CD4-positive, alpha-beta T cell treated with Interleukin-1 beta for 1 hour (primary cell): ENCODE data around the gene CAMK4.

Experiments
- DNase-seq, 2 donors: peaks; one replicate each; pipeline ENCODE4 v3.0.0-alpha.2; 2020 to 2022

The CAMK4 gene

GRCh38 chr5:111447099-111447498 lies 222.9 kb downstream of the CAMK4 start:
- no peak for DNase-seq

GRCh38 chr5:111447822-111448221 lies 223.6 kb downstream of the CAMK4 start:
- no peak for DNase-seq

DNA sequence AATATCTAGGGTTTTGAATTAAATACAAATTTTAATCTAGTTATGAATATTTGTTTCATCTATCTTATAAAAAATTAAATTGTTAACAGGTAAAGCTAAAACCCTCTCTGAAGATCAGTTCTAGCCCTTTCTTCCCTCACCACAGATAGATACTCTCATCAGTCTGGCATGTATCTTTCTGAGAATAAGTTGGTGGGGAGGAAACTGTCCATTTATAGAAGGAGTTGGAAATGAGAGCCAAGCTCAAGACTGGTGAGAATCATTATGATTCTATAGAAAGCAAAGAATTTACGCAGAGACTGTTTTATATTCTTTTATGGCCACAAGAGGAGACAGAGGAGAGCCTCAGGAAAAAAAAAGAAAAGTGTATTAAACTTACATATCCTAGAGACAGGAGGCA lies 229.1 kb downstream of the CAMK4 start:
- DNase-seq: no peak

DNA sequence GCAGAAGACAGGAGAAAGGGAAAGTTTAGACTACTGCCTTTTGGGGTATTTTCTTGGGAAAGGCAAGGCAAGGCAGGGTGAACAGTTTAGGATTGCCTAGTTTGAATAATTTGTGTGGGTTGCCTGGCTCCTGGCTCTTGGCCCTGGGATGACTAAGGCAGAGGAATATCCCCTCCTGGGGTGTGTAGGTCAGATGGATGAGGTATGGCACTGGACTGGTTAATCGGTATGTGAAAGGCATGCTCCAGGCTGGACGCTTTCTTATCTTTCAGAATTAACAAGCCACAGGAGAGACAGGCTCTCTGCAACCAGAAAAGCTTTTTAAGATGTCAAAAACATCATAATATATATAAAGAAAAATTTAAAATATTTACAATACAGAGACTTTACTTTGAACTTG lies 229.6 kb downstream of the CAMK4 start:
- DNase-seq: no peak

GRCh38 chr5:111454198-111454622 lies 230.0 kb downstream of the CAMK4 start:
- no peak for DNase-seq

DNA sequence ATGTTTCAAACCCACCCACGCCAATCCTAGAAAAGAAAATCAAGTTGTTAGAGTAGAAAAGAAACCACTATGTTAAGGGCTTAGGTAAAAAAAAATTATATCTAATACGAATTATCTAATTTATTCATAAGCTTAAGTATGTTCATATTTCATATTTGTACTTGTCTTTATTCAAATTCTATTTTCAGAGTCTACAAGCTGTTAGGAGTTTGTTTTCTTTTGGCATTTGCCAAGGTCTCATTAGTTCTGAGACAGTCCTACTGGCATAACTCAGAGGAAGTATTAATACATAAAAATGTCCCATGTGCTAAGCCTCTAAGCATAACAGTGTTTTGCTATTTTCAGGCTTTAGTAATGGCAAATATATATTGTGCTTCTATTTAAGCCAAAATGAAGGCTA lies 230.6 kb downstream of the CAMK4 start:
- DNase-seq: no peak

- no peak for DNase-seq
Measured at GRCh38 chr5:111461255-111461671, 237.1 kb downstream of the CAMK4 start.

DNA sequence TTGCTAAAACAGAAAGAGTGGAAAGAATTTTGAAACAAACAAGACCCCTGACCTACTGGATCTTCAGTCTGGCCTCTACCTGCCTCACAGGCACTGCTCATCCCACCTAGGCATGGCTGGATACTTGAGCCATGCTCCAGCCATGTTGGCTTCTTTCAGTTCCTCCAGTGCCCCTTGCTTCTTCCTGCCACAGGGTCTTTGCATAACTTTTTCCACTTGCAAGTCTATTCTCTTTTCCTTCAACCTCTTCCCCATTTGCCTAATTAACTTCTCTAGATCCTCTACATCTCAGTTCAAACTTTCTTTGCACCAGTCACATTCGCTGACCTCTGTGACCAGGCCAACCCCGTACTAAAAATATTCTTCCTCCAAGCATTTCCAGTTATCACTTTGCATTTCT lies 237.8 kb downstream of the CAMK4 start:
- no peak for DNase-seq

GRCh38 chr5:111463311-111463710 lies 239.1 kb downstream of the CAMK4 start:
- DNase-seq: no peak

DNA sequence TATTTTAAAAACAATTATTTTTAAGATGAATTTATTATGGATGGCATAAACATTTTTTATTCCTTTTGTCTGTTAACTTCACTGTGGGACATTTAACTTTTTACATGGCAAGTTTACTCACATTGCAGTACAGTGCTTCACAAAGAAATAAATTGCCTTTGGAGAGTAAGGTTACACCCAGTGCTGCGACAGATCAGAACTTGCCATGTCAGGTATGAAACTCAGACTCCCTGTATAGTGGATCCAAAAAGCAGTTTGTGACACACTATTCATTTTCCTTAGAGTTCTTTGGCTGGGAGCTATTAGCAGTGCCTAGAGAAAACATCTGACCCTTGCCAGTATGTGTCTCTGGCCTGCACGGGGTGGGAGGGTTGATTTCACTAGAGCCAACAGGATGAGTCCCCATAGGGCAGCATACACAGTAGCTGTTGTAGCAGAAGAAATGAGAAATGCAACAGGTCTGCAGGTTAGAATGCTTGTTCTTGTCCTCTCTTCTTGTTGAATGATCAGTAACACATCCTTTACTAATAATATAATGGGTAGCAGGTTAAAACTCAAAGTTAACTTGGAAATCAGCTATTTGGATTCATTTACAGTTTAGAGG lies 245.2 kb downstream of the CAMK4 start:
- DNase-seq: no peak

- DNase-seq: no peak
Measured at GRCh38 chr5:111469903-111470302, 245.7 kb downstream of the CAMK4 start.

DNA sequence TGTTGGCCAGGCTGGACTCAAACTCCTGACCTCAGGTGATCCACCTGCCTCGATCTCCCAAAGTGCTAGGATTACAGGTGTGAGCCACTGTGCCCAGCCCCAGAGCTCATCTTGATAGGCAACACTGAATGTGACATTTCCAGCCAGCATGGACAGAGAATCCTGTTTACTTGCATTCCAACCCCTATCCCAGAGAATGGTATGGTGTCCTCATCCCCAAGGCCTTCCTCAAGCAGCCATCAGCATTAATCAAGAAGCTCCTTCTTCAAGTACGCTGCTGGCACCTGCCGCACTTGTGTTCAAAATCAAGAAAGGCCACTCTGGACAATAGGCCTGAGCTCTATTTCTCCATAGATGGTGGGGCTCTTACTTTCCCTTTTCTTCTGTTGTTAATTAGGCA lies 247.9 kb downstream of the CAMK4 start:
- DNase-seq: no peak

DNA sequence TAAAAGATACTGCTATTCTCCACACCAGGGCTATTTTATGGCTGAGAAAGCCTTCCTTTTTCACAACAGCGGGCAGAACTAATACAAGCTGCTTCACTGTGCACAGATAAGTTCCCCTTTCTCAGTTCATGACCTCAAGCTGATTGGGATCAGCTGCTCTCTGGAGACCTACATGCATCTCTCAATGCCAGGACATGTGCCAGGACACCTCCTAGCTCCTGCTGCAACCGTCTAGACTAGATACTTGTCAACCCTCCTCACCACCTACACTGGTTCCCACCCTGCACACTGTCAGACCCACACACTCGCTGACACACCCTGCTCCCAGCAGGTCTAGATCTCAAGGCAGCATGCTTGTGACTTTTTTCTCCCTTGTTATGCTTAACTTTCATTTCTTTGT lies 248.4 kb downstream of the CAMK4 start:
- DNase-seq: no peak

GRCh38 chr5:111478266-111478665 lies 254.1 kb downstream of the CAMK4 start:
- DNase-seq: no peak

DNA sequence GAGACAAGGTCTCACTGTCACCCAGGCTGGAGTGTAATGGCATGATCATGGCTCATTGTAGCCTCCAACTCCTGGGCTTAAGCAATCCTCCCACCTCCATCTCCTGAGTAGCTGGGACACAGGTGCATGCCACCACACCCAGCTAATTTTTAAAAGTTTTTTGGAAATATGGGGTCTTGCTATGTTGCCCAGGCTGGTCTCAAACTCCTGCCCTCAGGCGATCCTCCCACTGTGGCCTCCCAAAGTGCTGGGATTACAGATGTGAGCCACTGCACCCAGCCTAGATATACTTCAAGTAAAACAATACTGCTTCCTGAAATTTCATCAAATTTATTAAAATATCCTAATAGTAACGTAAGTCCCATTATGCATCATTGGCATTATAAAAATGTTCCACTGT lies 254.7 kb downstream of the CAMK4 start:
- no peak for DNase-seq

DNA sequence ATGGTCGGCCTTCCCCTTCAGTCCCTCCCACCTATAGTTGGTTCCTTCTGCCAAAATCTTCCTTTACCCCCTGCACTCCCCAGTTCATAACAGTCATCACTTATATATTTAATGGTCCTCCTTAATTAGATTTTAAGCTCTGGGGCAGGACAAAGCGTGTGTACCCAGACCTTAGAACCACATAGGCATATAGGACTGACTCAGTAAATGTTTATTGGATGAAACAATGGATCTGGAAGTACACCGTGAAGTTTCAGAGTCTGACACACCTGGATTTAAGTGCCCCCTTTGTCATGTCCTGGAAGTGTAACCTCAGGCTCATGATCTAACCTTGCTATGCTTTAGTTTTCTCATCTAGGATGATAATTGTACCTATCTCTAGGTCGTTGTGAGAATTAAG lies 256.2 kb downstream of the CAMK4 start:
- DNase-seq: no peak

GRCh38 chr5:111486055-111486454 lies 261.9 kb downstream of the CAMK4 start:
- no peak for DNase-seq

- no peak for DNase-seq
Measured at GRCh38 chr5:111486926-111487325, 262.7 kb downstream of the CAMK4 start.

DNA sequence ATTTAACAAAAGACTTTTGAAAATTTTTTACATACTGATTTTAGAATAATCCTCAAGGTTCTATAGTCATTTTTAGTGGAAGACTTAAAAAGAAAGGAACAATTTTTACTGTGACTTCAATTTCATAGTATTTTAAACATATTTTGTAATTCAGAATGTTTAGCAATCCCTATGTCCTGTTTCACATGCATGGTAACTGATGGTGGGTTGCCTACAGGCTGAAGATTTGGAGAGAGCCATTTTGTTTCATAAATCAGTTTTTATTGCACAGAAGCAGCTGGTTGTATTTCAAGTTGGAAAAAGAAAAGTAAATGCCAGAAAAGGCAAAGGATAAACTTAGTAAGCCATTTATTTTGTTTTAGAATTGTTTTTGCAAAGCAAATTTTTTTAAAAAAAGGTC lies 264.2 kb downstream of the CAMK4 start:
- no peak for DNase-seq

DNA sequence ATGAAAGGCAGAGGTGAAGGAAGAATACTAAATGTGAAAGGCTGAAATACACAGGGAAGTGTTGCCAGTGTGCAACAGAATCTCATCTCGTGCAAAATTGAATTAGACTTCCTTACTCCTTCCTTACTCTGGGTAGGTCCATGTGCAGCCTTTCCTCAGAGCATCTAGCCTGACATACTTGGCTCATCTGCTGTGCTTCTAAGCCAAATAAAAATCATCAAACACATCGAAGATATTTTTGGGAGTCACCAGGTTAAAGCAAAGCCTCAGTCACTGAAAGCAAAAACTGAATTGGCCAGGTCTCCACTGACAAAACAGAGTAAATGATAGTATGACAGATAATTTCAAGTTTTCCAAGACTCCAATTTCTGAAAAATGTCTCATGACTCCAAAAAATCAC lies 268.8 kb downstream of the CAMK4 start:
- no peak for DNase-seq

DNA sequence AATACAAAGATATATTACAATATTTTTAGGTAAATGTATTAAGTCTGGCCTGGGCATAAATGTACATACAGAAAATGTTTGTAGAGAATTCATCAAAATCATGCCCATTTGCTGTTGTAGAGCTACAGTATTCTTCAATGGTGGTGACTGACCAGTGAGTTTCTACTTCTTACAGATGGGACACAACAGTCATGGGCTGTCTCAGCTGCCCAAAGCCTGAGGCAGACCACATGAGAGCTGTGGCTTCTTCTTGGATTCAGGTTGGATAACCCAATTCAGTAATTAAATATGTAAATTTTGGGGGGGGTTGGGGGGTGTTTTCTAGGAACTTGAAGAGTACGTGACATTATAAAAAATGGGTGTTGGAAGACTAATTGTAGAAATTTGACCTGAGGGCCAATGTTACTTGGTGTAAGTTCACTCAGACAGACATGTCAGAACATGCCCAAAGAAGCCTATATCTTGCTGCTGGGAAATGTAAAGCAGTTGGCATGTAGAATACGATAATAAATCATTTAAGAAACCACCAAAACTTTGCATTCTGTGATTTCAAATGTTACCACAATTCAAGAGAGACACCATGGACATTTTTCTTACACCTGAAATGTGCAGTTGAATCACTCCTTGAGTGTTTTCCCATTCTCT lies 270.3 kb downstream of the CAMK4 start:
- DNase-seq: no peak

DNA sequence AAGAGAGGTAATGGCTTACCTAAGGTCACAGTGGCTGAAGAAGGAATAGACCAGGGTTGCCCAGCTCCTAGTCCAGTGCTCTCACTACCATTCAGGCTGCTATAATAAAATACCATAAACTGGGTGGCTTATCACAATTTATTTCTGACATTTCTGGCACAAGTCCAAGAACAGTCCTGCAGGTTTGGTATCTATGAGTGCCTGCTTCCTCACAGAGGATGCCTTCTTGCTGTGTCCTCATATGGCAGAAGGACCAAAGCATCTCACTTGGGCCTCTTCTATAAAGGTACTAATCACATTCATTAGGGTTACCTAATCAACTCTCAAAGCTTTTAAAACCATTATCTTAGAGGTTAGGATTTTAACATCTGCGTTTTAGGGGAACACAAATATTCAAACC lies 271.0 kb downstream of the CAMK4 start:
- no peak for DNase-seq

GRCh38 chr5:111498346-111498745 lies 274.2 kb downstream of the CAMK4 start:
- DNase-seq: no peak

GRCh38 chr5:111502956-111503355 lies 278.8 kb downstream of the CAMK4 start:
- DNase-seq: no peak

GRCh38 chr5:111505096-111505495 lies 280.9 kb downstream of the CAMK4 start:
- DNase-seq: no peak
